CD4-positive, alpha-beta T cell (primary cell): Measurements from ENCODE around the gene ATP8A1. TPM values are rescaled to one million over a fixed set of nuclear protein-coding genes. Genes with fewer than 3 reads are reported as not detected.

Experiments
- ATAC-seq: fragments of 200-7000 bp; cut with Tn5 transposase; one replicate; pipeline ENCODE4 v1.10.0; 2022; ENCODE audit warnings: mild to moderate bottlenecking; ENCODE audit not compliant: poor library complexity
- CTCF ChIA-PET: fragments of 350-600 bp; sonication (Branson Sonifier 250); formaldehyde crosslinking; loops from one replicate; lab custom pipeline; 2021; ENCODE audit warnings: antibody characterized with exemption, inconsistent platforms; lab: Charles Lee
- POLR2A ChIA-PET: fragments of 350-600 bp; sonication (Branson Sonifier 250); formaldehyde crosslinking; loops from one replicate; lab custom pipeline; 2021; ENCODE audit warnings: antibody characterized with exemption, inconsistent platforms; lab: Charles Lee
- DNase-seq, 14 experiments: peaks; one replicate each; pipeline ENCODE4 v3.0.0-alpha.2; 2013 to 2020; ENCODE audit warnings: mixed read lengths in 2 of 14
- H3K27ac ChIP-seq, 2 donors: one replicate each; pipeline versions ENCODE4 v1.5.1 to v1.7.0; 2013; ENCODE audit warnings: low read length in 2 of 2, low read depth in 1 of 2, mild to moderate bottlenecking in 1 of 2
- H3K27me3 ChIP-seq, 2 experiments: 1 replicate in 1 of 2; 2 replicates in 1 of 2; pipeline versions ENCODE4 v1.6.1 to v1.7.0; 2013; ENCODE audit warnings: low read length in 2 of 2, control low read depth in 1 of 2, mild to moderate bottlenecking in 1 of 2, moderate library complexity in 1 of 2; ENCODE audit not compliant: insufficient read depth in 2 of 2, control insufficient read depth in 1 of 2
- H3K36me3 ChIP-seq: one replicate; pipeline ENCODE4 v1.6.1; 2013; ENCODE audit warnings: low read length, control low read depth; ENCODE audit not compliant: insufficient read depth
- H3K4me1 ChIP-seq: one replicate; pipeline ENCODE4 v1.6.1; 2013; ENCODE audit warnings: low read length, control low read depth; ENCODE audit not compliant: insufficient read depth
- H3K4me3 ChIP-seq: one replicate; pipeline ENCODE4 v1.5.1; 2013; ENCODE audit warnings: mild to moderate bottlenecking, low read length, moderate library complexity
- H3K9me3 ChIP-seq, 2 experiments: 1 replicate in 1 of 2; 2 replicates in 1 of 2; pipeline versions ENCODE4 v1.6.1 to v1.7.0; 2013; ENCODE audit warnings: low read length in 2 of 2, mild to moderate bottlenecking in 2 of 2, control low read depth in 1 of 2, moderate library complexity in 1 of 2; ENCODE audit not compliant: control insufficient read depth in 1 of 2, insufficient read depth in 1 of 2
- H3K27ac Mint-ChIP-seq: one replicate; pipeline ENCODE4 v1.8.0; 2020; ENCODE audit warnings: mixed read lengths
- H3K27me3 Mint-ChIP-seq: one replicate; pipeline ENCODE4 v1.8.0; 2021; ENCODE audit warnings: mixed read lengths
- H3K36me3 Mint-ChIP-seq: one replicate; pipeline ENCODE4 v1.8.0; 2021; ENCODE audit warnings: low read depth, mixed read lengths
- H3K4me1 Mint-ChIP-seq: one replicate; pipeline ENCODE4 v1.8.0; 2021; ENCODE audit warnings: low read depth, mixed read lengths
- H3K4me3 Mint-ChIP-seq: one replicate; pipeline ENCODE4 v1.8.0; 2020; ENCODE audit warnings: mild to moderate bottlenecking, mixed read lengths
- H3K9me3 Mint-ChIP-seq: one replicate; pipeline ENCODE4 v1.8.0; 2020; ENCODE audit warnings: mixed read lengths
- CTCF ChIP-seq: fragments of 200-600 bp; IDR thresholded peaks from one replicate; pipeline ENCODE4 v1.8.0; 2022; ENCODE audit warnings: antibody characterized with exemption, mild to moderate bottlenecking
- intact Hi-C, 2 experiments: fragments of 100-400 bp; cut with DNase I in 1 of 2; cut with micrococcal nuclease in 1 of 2; formaldehyde crosslinking; loops; one replicate each; pipeline versions ENCODE4 v1.15.1 to v1.9.0; 2023 to 2025; cut with DNase I, micrococcal nuclease
- total RNA-seq, 174 experiments: library from RNA in 2 of 174; stranded (reverse) in 2 of 174; gene quantifications; one replicate each; pipeline ENCODE4 v1.2.3 and lab custom pipeline; 2021 to 2026

ATP8A1 gene
- total RNA-seq, 2 experiments from 2014 or later = 44.9 to 45.5 TPM

GRCh38 chr4:42573249-42573648 is 83.7 kb downstream of the ATP8A1 start:
- H3K36me3 ChIP-seq = peaks cover 2% of the 10 kb centered on the region
- CTCF ChIA-PET = no interaction called here
- no peak overlapping the region for H3K4me3 ChIP-seq
- H3K4me1 Mint-ChIP-seq = no peaks in the 10 kb centered on the region
- no peaks in the 10 kb centered on the region for H3K27me3 Mint-ChIP-seq
- DNase-seq (no peak), ATAC-seq (no peak)
- no peak for TF ChIP-seq CTCF
- H3K36me3 Mint-ChIP-seq = peaks cover 33% of the 10 kb centered on the region
- H3K9me3 Mint-ChIP-seq = no peaks in the 10 kb centered on the region
- no peaks in the 10 kb centered on the region for H3K27me3 ChIP-seq
- peak overlapping the region; percentile 27 for H3K27ac Mint-ChIP-seq
- no peaks in the 10 kb centered on the region for H3K4me1 ChIP-seq
- no peak overlapping the region for H3K27ac ChIP-seq
- H3K9me3 ChIP-seq = no peaks in the 10 kb centered on the region
- H3K4me3 Mint-ChIP-seq = no peak overlapping the region
- POLR2A ChIA-PET = no interaction called here
- intact Hi-C loops = no loop called here

- intact Hi-C loops = no loop called here
- H3K36me3 ChIP-seq = no peaks in the 10 kb centered on the region
- no peaks in the 10 kb centered on the region for H3K4me1 ChIP-seq
- DNase-seq = no peak
- Mint-ChIP-seq H3K4me1 (no peaks in the 10 kb centered on the region), H3K36me3 (peaks cover 9% of the 10 kb centered on the region), H3K9me3 (no peaks in the 10 kb centered on the region), H3K27ac (peak overlapping the region; percentile 6), H3K27me3 (no peaks in the 10 kb centered on the region), H3K4me3 (no peak overlapping the region)
- no peaks in the 10 kb centered on the region for H3K9me3 ChIP-seq
- ATAC-seq = no peak
- POLR2A ChIA-PET = no interaction called here
- no peak overlapping the region for H3K27ac ChIP-seq
- H3K4me3 ChIP-seq = no peak overlapping the region
- TF ChIP-seq CTCF = no peak
- H3K27me3 ChIP-seq = no peaks in the 10 kb centered on the region
- CTCF ChIA-PET = interaction anchor here (0.9 to 1.1 kb wide), 2 partner anchors 11 to 186 kb away, joined by 3 read pairs; no protein-coding TSS in a partner anchor
These were observed 86.7 kb downstream of the ATP8A1 start for GRCh38 chr4:42570221-42570620.

GRCh38 chr4:42568610-42569207 is 88.2 kb downstream of the ATP8A1 start:
- Histone ChIP-seq H3K27me3 (no peaks in the 10 kb centered on the region), H3K27ac (no peak overlapping the region), H3K9me3 (no peaks in the 10 kb centered on the region), H3K4me3 (no peak overlapping the region), H3K36me3 (no peaks in the 10 kb centered on the region), H3K4me1 (no peaks in the 10 kb centered on the region)
- TF ChIP-seq CTCF = peak; percentile 93
- Mint-ChIP-seq H3K27ac (no peak overlapping the region), H3K9me3 (no peaks in the 10 kb centered on the region), H3K4me3 (no peak overlapping the region), H3K36me3 (peaks cover 18% of the 10 kb centered on the region), H3K27me3 (no peaks in the 10 kb centered on the region), H3K4me1 (no peaks in the 10 kb centered on the region)
- DNase-seq (peak; percentile 30 to 83 (median 54)), ATAC-seq (peak; percentile 89)
- ChIA-PET CTCF (interaction anchor here (0.7 to 1.1 kb wide), 6 partner anchors 9 to 297 kb away, joined by 3 to 7 read pairs (median 4); no protein-coding TSS in a partner anchor), POLR2A (interaction anchor here (0.9 to 1.2 kb wide), 3 partner anchors 34 to 181 kb away, joined by 3 to 4 read pairs (median 3); no protein-coding TSS in a partner anchor)
- intact Hi-C loops = loop anchor here (1.0 to 10.0 kb wide), 5 partner anchors 182 to 586 kb away; no protein-coding TSS in a partner anchor
